KMS-11 (cell line): Measurements from ENCODE around the gene MATN3.

Source experiments
- H2AFZ ChIP-seq: fragments of 200-600 bp; sonication (generic); 2 replicates; pipeline ENCODE4 v1.6.1; 2016; ENCODE audit warnings: antibody characterized with exemption, mixed run types, low read depth
- H3K27ac ChIP-seq: fragments of 200-600 bp; sonication (generic); 2 replicates; pipeline ENCODE4 v1.6.1; 2016; ENCODE audit warnings: mild to moderate bottlenecking, mixed run types
- H3K27me3 ChIP-seq: fragments of 200-600 bp; sonication (generic); 2 replicates; pipeline ENCODE4 v1.6.1; 2017; ENCODE audit warnings: mild to moderate bottlenecking, low read depth, mixed run types, moderate library complexity; ENCODE audit not compliant: insufficient read depth
- H3K36me3 ChIP-seq: fragments of 200-600 bp; sonication (generic); 2 replicates; pipeline ENCODE4 v1.6.1; 2017; ENCODE audit warnings: mild to moderate bottlenecking, mixed run types; ENCODE audit not compliant: insufficient read depth
- H3K4me1 ChIP-seq: fragments of 200-600 bp; sonication (generic); 2 replicates; pipeline ENCODE4 v1.6.1; 2016; ENCODE audit warnings: mild to moderate bottlenecking, low read depth, mixed run types; ENCODE audit not compliant: poor library complexity, severe bottlenecking
- H3K4me2 ChIP-seq: fragments of 200-600 bp; sonication (generic); 2 replicates; pipeline ENCODE4 v1.7.0; 2016; ENCODE audit warnings: mild to moderate bottlenecking, mixed run types
- H3K4me3 ChIP-seq: fragments of 200-600 bp; sonication (generic); IDR thresholded peaks from 2 replicates; pipeline ENCODE4 v1.6.1; 2017; ENCODE audit warnings: low read depth, low read length, mixed read lengths; ENCODE audit not compliant: insufficient read depth
- H3K79me2 ChIP-seq: fragments of 200-600 bp; sonication (generic); 2 replicates; pipeline ENCODE4 v1.6.1; 2016; ENCODE audit warnings: low read depth, mixed run types; ENCODE audit not compliant: insufficient read depth
- H3K9ac ChIP-seq: fragments of 200-600 bp; sonication (generic); 2 replicates; pipeline ENCODE4 v1.6.1; 2016; ENCODE audit warnings: mild to moderate bottlenecking, mixed run types
- H4K20me1 ChIP-seq: fragments of 200-600 bp; sonication (generic); 2 replicates; pipeline ENCODE4 v1.6.1; 2016; ENCODE audit warnings: mild to moderate bottlenecking, mixed run types; ENCODE audit not compliant: insufficient read depth
- CTCF ChIP-seq: fragments of 200-600 bp; sonication (generic); conservative IDR thresholded peaks from 2 replicates; pipeline ENCODE4 v1.6.1; 2017; ENCODE audit warnings: low read depth, mild to moderate bottlenecking, antibody characterized with exemption, low read length, moderate library complexity, mixed read lengths

MATN3 gene

GRCh38 chr2:20034821-20035220 is 22.4 kb upstream of the MATN3 start:
- Histone ChIP-seq H4K20me1 (no peaks in the 10 kb centered on the region), H2AFZ (no peak overlapping the region), H3K27me3 (no peaks in the 10 kb centered on the region), H3K9ac (no peak overlapping the region), H3K79me2 (no peaks in the 10 kb centered on the region; the same call in 1 of the 2 replicates), H3K4me3 (no peak overlapping the region), H3K27ac (no peak overlapping the region), H3K36me3 (peaks cover 12% of the 10 kb centered on the region; the same call in 1 of the 2 replicates), H3K4me2 (no peak overlapping the region), H3K4me1 (no peaks in the 10 kb centered on the region)
- TF ChIP-seq CTCF, result no peak

DNA sequence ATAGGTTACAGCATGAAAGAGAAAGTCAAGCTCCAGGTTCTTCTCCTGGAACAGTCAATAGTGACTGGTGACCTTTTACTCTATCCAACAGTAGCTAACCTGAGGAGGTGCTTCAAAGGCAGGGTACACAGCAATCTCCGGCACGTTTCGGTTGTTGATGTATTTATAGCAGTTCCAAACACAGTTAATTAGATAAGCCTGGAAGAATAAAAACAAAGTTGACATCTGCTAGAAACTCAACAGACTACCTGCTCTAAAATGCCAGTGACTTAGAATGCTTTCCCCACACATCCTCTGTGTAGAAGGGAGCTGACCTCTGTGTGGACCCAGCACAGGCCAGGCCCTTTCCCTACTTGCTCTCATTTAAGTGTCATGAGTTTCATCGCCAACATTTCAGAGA is 21.8 kb upstream of the MATN3 start:
- H3K79me2 ChIP-seq, result no peaks in the 10 kb centered on the region; the same call in 1 of the 2 replicates
- H3K4me1 ChIP-seq, result no peaks in the 10 kb centered on the region
- no peaks in the 10 kb centered on the region for H3K27me3 ChIP-seq
- peaks cover 12% of the 10 kb centered on the region; the same call in 1 of the 2 replicates for H3K36me3 ChIP-seq
- H3K9ac ChIP-seq, result no peak overlapping the region
- H3K4me3 ChIP-seq, result no peak overlapping the region
- H2AFZ ChIP-seq, result no peak overlapping the region
- H4K20me1 ChIP-seq, result no peaks in the 10 kb centered on the region
- H3K4me2 ChIP-seq, result no peak overlapping the region
- no peak for TF ChIP-seq CTCF
- no peak overlapping the region for H3K27ac ChIP-seq

DNA sequence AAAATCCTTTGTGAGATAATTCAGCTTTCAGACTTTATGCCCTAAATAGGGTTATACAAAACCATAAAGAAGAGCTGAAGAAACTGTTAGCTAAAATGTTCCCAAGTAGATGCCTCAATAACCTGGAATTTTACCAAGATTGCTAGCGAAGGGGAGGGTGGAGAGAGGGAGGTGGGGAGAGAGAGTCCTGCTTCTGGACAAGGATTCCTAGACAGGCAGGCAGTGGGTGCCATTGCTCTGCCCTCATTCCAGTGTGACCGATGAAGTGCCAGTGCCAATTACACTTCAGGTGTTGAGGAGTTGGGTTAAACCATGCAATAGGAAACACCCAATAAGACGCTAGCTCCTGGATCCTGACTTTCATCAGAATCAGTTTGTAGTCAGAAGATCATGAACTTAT is 20.9 kb upstream of the MATN3 start:
- Histone ChIP-seq H3K79me2 (no peaks in the 10 kb centered on the region), H4K20me1 (no peaks in the 10 kb centered on the region), H3K4me3 (no peak overlapping the region), H3K4me1 (no peaks in the 10 kb centered on the region), H3K27me3 (no peaks in the 10 kb centered on the region), H3K9ac (no peak overlapping the region), H3K27ac (no peak overlapping the region), H3K4me2 (no peak overlapping the region), H3K36me3 (peaks cover 12% of the 10 kb centered on the region; the same call in 1 of the 2 replicates), H2AFZ (no peak overlapping the region)
- no peak for TF ChIP-seq CTCF

GRCh38 chr2:20030224-20030623 is 17.8 kb upstream of the MATN3 start:
- H3K4me1 ChIP-seq, result no peaks in the 10 kb centered on the region
- no peak overlapping the region for H3K9ac ChIP-seq
- no peak overlapping the region for H3K27ac ChIP-seq
- no peak overlapping the region for H3K4me2 ChIP-seq
- no peak overlapping the region for H2AFZ ChIP-seq
- no peak for TF ChIP-seq CTCF
- no peaks in the 10 kb centered on the region for H4K20me1 ChIP-seq
- peaks cover 12% of the 10 kb centered on the region; the same call in 1 of the 2 replicates for H3K36me3 ChIP-seq
- no peaks in the 10 kb centered on the region for H3K79me2 ChIP-seq
- H3K27me3 ChIP-seq, result no peaks in the 10 kb centered on the region
- no peak overlapping the region for H3K4me3 ChIP-seq
